SK-N-SH (cell line): Measurements from ENCODE around the gene LEPROT. TPM values are rescaled to one million over a fixed set of nuclear protein-coding genes. Genes with fewer than 3 reads are reported as not detected.

Experiments used
- CTCF ChIA-PET: fragments of 300-600, 350-600 bp; formaldehyde crosslinking; extraction: SDS; loops from one replicate; lab custom pipeline; 2021; lab: Yijun Ruan, JAX
- POLR2A ChIA-PET: fragments of 350-600 bp; sonication (Branson Sonifier 250); formaldehyde crosslinking; extraction: SDS; loops from one replicate; lab custom pipeline; 2020; ENCODE audit warnings: antibody characterized with exemption, inconsistent platforms; lab: Yijun Ruan, JAX
- DNase-seq: peaks from one replicate; pipeline ENCODE4 v3.0.0; 2012
- H2AFZ ChIP-seq: fragments of 200-600 bp; sonication (generic); 2 replicates; pipeline ENCODE4 v1.8.1; 2016; ENCODE audit warnings: antibody characterized with exemption, mild to moderate bottlenecking, low read depth
- H3F3A ChIP-seq: fragments of 200-600 bp; sonication (generic); replicated peaks from 2 replicates; pipeline ENCODE3; 2016; ENCODE audit warnings: antibody characterized with exemption, mild to moderate bottlenecking; ENCODE audit not compliant: insufficient read depth
- H3K27ac ChIP-seq, 2 experiments: fragments of 200-500 bp in 1 of 2; fragments of 200-600 bp in 1 of 2; sonication (Bioruptor generic) in 1 of 2; sonication (generic), shearing (Covaris generic) in 1 of 2; 2 replicates each; pipeline versions ENCODE4 v1.5.1 to v1.6.1; 2014 to 2016; ENCODE audit warnings: low read depth in 2 of 2, inconsistent platforms in 1 of 2, low read length in 1 of 2, mild to moderate bottlenecking in 1 of 2, mixed read lengths in 1 of 2
- H3K27me3 ChIP-seq: fragments of 200-600 bp; sonication (generic), shearing (Covaris generic); 2 replicates; pipeline ENCODE4 v1.6.1; 2016; ENCODE audit warnings: mixed run types; ENCODE audit not compliant: insufficient read depth
- H3K36me3 ChIP-seq, 2 experiments: fragments of 200-500 bp in 1 of 2; fragments of 200-600 bp in 1 of 2; sonication (Bioruptor generic) in 1 of 2; sonication (generic) in 1 of 2; replicated peaks in 1 of 2; 2 replicates each; pipeline versions ENCODE3 to v1.5.1; 2014 to 2016; ENCODE audit warnings: low read length in 1 of 2, mild to moderate bottlenecking in 1 of 2; ENCODE audit not compliant: insufficient read depth in 2 of 2, control insufficient read depth in 1 of 2
- H3K4me1 ChIP-seq, 2 experiments: fragments of 200-500 bp in 1 of 2; fragments of 200-600 bp in 1 of 2; sonication (Bioruptor generic) in 1 of 2; sonication (generic), shearing (Covaris generic) in 1 of 2; 2 replicates each; pipeline versions ENCODE4 v1.5.1 to v1.6.1; 2014 to 2016; ENCODE audit warnings: low read depth in 1 of 2, low read length in 1 of 2, mixed run types in 1 of 2; ENCODE audit not compliant: insufficient read depth in 2 of 2, control insufficient read depth in 1 of 2
- H3K4me2 ChIP-seq: fragments of 200-600 bp; sonication (generic), shearing (Covaris generic); 2 replicates; pipeline ENCODE4 v1.6.1; 2017; ENCODE audit warnings: mixed run types
- H3K4me3 ChIP-seq, 2 experiments: fragments of 200-500 bp in 1 of 2; fragments of 200-600 bp in 1 of 2; sonication (Bioruptor generic) in 1 of 2; sonication (generic), shearing (Covaris generic) in 1 of 2; 2 replicates each; pipeline versions ENCODE4 v1.5.1 to v1.8.1; 2014 to 2016; ENCODE audit warnings: low read depth in 2 of 2, inconsistent platforms in 1 of 2, low read length in 1 of 2, mild to moderate bottlenecking in 1 of 2, mixed read lengths in 1 of 2, moderate library complexity in 1 of 2
- H3K79me2 ChIP-seq: fragments of 200-600 bp; sonication (generic); 2 replicates; pipeline ENCODE4 v1.8.1; 2017; ENCODE audit warnings: mild to moderate bottlenecking; ENCODE audit not compliant: insufficient read depth
- H3K9ac ChIP-seq: fragments of 200-600 bp; sonication (generic); 2 replicates; pipeline ENCODE4 v1.6.1; 2017; ENCODE audit warnings: mixed run types
- H3K9me2 ChIP-seq: fragments of 200-600 bp; sonication (generic); 2 replicates; pipeline ENCODE4 v1.6.1; 2017; ENCODE audit warnings: mixed run types
- H3K9me3 ChIP-seq: fragments of 200-600 bp; sonication (generic); 2 replicates; pipeline ENCODE4 v1.6.1; 2017; ENCODE audit warnings: mixed run types, mild to moderate bottlenecking, moderate library complexity
- H4K20me1 ChIP-seq: fragments of 200-600 bp; sonication (generic); 2 replicates; pipeline ENCODE4 v1.6.1; 2017; ENCODE audit warnings: mild to moderate bottlenecking, mixed run types; ENCODE audit not compliant: insufficient read depth
- ELF1 ChIP-seq: IDR thresholded peaks from 2 replicates; pipeline ENCODE4 v1.4.0; 2012
- FOSL2 ChIP-seq: IDR thresholded peaks from 2 replicates; pipeline ENCODE4 v1.4.0; 2012; ENCODE audit warnings: low read depth, mild to moderate bottlenecking, moderate library complexity, borderline replicate concordance
- FOXM1 ChIP-seq: IDR thresholded peaks from 2 replicates; pipeline ENCODE4 v1.4.0; 2012; ENCODE audit warnings: low read depth, mild to moderate bottlenecking
- GABPA ChIP-seq: IDR thresholded peaks from 2 replicates; pipeline ENCODE4 v1.4.0; 2012; ENCODE audit warnings: low read depth, mild to moderate bottlenecking
- GATA2 ChIP-seq: sonication (generic); formaldehyde crosslinking; IDR thresholded peaks from 2 replicates; pipeline ENCODE4 v1.5.0; 2020; ENCODE audit warnings: mild to moderate bottlenecking, missing genetic modification reagents
- JUND ChIP-seq: IDR thresholded peaks from 2 replicates; pipeline ENCODE4 v1.4.0; 2012
- MAX ChIP-seq: IDR thresholded peaks from 2 replicates; pipeline ENCODE4 v1.4.0; 2012; ENCODE audit warnings: low read depth
- NFIC ChIP-seq: IDR thresholded peaks from 2 replicates; pipeline ENCODE4 v1.4.0; 2012; ENCODE audit warnings: borderline replicate concordance
- TCF12 ChIP-seq: IDR thresholded peaks from 2 replicates; pipeline ENCODE4 v1.4.0; 2012
- TEAD4 ChIP-seq: IDR thresholded peaks from 2 replicates; pipeline ENCODE4 v1.4.0; 2012; ENCODE audit warnings: mild to moderate bottlenecking, borderline replicate concordance; ENCODE audit not compliant: insufficient read depth
- USF2 ChIP-seq: fragments of 150-350 bp; IDR thresholded peaks from 2 replicates; pipeline ENCODE4 v1.6.1; 2017; ENCODE audit warnings: antibody characterized with exemption, low read length, low read depth, borderline replicate concordance
- YY1 ChIP-seq: IDR thresholded peaks from 2 replicates; pipeline ENCODE4 v1.4.0; 2012; ENCODE audit warnings: low read depth, mild to moderate bottlenecking
- ZBTB33 ChIP-seq: IDR thresholded peaks from 2 replicates; pipeline ENCODE4 v1.4.0; 2012; ENCODE audit warnings: low read depth, borderline replicate concordance
- WGBS: methylation state at CpG from one replicate; pipeline ENCODE4 v1.1.6; 2017; ENCODE audit warnings: low lambda C conversion rate; 5-methylcytosine and 5-hydroxymethylcytosine counted together
- polyA plus RNA-seq, 3 experiments: library from polyadenylated mRNA; depleted of rRNA; stranded (reverse); fragments of >200 nt; gene quantifications; 2 replicates each; pipeline ENCODE4 v1.2.3, GENCODE V29; 2012
- TF ChIP-seq, protein P1 (sequence below): IDR thresholded peaks from 2 replicates; pipeline ENCODE4 v1.6.1; 2012; ENCODE audit warnings: mild to moderate bottlenecking, low read depth, low read length, moderate library complexity
- TF ChIP-seq, protein P2 (sequence below): fragments of 150-350 bp; IDR thresholded peaks from 2 replicates; pipeline ENCODE4 v1.6.1; 2016; ENCODE audit warnings: mild to moderate bottlenecking, low read depth, low read length

The LEPROT gene
- polyA plus RNA-seq, 1 of the 3 experiments (the other 2 are of a cell fraction), result 38.9 TPM

DNA sequence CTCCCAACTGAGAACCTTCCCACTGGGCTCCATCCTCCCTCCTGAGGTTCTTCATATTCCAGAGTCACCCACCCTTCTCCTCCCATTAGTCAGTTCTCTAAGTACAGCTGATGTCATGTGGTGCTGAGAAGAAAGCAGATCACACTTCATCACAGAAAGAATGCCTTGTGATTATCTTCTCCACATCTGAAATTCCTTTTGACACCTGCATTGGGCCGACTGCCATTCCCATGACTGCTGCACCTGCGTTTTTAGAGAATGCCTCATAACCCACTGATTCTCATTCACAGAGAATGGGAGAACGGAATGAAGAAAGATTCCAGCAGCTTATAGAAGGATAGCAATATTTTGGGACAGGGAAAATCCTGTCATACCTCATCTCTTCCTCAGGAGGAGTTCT lies 14.3 kb downstream of the LEPROT start:
- H3K27ac ChIP-seq, result no peak overlapping the region
- ChIA-PET CTCF (interaction anchor here (1.6 to 13.6 kb wide), 2 partner anchors 199 to 251 kb away, joined by 4 to 175 read pairs; no protein-coding TSS in a partner anchor), POLR2A (no interaction called here)
- H3K4me1 ChIP-seq, result peaks cover 3 to 10% of the 10 kb centered on the region in 2 experiments
- H2AFZ ChIP-seq, result no peak overlapping the region
- H4K20me1 ChIP-seq, result peaks cover 10% of the 10 kb centered on the region; the same call in 1 of the 2 replicates
- WGBS, result 87% methylated on average over 3 of the region's 3 CpGs
- H3K9ac ChIP-seq, result no peak overlapping the region
- no peak overlapping the region for H3K4me3 ChIP-seq
- peaks cover 42 to 48% of the 10 kb centered on the region in 2 experiments for H3K36me3 ChIP-seq
- DNase-seq, result no peak
- H3K9me2 ChIP-seq, result no peaks in the 10 kb centered on the region
- no peaks in the 10 kb centered on the region for H3K9me3 ChIP-seq
- H3K79me2 ChIP-seq, result peaks cover 8% of the 10 kb centered on the region; the same call in 1 of the 2 replicates
- TF ChIP-seq MAX, result no peak
- no peak for TF ChIP-seq FOSL2
- no peak for TF ChIP-seq YY1
- TF ChIP-seq USF2, result no peak
- H3K27me3 ChIP-seq, result no peaks in the 10 kb centered on the region
- H3K4me2 ChIP-seq, result no peak overlapping the region
- H3F3A ChIP-seq, result peaks cover 7% of the 10 kb centered on the region

GRCh38 chr1:65435987-65436386 lies 15.5 kb downstream of the LEPROT start:
- 97% methylated on average over 2 of the region's 2 CpGs for WGBS
- no peak for TF ChIP-seq USF2
- TF ChIP-seq TCF12, result peak; percentile 42; the same call in 1 of the 2 replicates
- no peak for TF ChIP-seq FOXM1
- TF ChIP-seq NFIC, result 0 out of 2 replicates have a peak, but pooled peaks have one; percentile 24
- TF ChIP-seq, protein P1, sequence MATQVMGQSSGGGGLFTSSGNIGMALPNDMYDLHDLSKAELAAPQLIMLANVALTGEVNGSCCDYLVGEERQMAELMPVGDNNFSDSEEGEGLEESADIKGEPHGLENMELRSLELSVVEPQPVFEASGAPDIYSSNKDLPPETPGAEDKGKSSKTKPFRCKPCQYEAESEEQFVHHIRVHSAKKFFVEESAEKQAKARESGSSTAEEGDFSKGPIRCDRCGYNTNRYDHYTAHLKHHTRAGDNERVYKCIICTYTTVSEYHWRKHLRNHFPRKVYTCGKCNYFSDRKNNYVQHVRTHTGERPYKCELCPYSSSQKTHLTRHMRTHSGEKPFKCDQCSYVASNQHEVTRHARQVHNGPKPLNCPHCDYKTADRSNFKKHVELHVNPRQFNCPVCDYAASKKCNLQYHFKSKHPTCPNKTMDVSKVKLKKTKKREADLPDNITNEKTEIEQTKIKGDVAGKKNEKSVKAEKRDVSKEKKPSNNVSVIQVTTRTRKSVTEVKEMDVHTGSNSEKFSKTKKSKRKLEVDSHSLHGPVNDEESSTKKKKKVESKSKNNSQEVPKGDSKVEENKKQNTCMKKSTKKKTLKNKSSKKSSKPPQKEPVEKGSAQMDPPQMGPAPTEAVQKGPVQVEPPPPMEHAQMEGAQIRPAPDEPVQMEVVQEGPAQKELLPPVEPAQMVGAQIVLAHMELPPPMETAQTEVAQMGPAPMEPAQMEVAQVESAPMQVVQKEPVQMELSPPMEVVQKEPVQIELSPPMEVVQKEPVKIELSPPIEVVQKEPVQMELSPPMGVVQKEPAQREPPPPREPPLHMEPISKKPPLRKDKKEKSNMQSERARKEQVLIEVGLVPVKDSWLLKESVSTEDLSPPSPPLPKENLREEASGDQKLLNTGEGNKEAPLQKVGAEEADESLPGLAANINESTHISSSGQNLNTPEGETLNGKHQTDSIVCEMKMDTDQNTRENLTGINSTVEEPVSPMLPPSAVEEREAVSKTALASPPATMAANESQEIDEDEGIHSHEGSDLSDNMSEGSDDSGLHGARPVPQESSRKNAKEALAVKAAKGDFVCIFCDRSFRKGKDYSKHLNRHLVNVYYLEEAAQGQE, result no peak
- no peak for TF ChIP-seq ELF1
- TF ChIP-seq TEAD4, result no peak
- TF ChIP-seq ZBTB33, result no peak
- TF ChIP-seq GABPA, result no peak
- no peak for TF ChIP-seq GATA2 (CRISPR knock-in tag)
- TF ChIP-seq, protein P2, sequence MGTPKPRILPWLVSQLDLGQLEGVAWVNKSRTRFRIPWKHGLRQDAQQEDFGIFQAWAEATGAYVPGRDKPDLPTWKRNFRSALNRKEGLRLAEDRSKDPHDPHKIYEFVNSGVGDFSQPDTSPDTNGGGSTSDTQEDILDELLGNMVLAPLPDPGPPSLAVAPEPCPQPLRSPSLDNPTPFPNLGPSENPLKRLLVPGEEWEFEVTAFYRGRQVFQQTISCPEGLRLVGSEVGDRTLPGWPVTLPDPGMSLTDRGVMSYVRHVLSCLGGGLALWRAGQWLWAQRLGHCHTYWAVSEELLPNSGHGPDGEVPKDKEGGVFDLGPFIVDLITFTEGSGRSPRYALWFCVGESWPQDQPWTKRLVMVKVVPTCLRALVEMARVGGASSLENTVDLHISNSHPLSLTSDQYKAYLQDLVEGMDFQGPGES, result no peak
- no peak for TF ChIP-seq MAX
- TF ChIP-seq JUND, result no peak

More at GRCh38 chr1:65435987-65436386, 15.5 kb downstream of the LEPROT start:
- no peak overlapping the region for H3K9ac ChIP-seq
- peaks cover 8% of the 10 kb centered on the region; the same call in 1 of the 2 replicates for H3K79me2 ChIP-seq
- peak overlapping the region in 1 of 2 experiments; percentile 55; a peak in 1 of 4 replicates for H3K27ac ChIP-seq
- DNase-seq, result no peak
- H3K9me2 ChIP-seq, result no peaks in the 10 kb centered on the region
- POLR2A ChIA-PET, result no interaction called here
- H3K4me2 ChIP-seq, result no peak overlapping the region
- CTCF ChIA-PET, result interaction anchor here (1.6 to 13.6 kb wide), 2 partner anchors 200 to 250 kb away, joined by 4 to 175 read pairs; no protein-coding TSS in a partner anchor
- no peaks in the 10 kb centered on the region for H3K9me3 ChIP-seq
- peaks cover 8% of the 10 kb centered on the region; the same call in 1 of the 2 replicates for H4K20me1 ChIP-seq
- H3K36me3 ChIP-seq, result peaks cover 36 to 37% of the 10 kb centered on the region in 2 experiments
- peaks cover 7% of the 10 kb centered on the region for H3F3A ChIP-seq
- H3K27me3 ChIP-seq, result no peaks in the 10 kb centered on the region
- no peak overlapping the region for H3K4me3 ChIP-seq
- H2AFZ ChIP-seq, result no peak overlapping the region
- H3K4me1 ChIP-seq, result peaks cover 0 to 3% of the 10 kb centered on the region in 2 experiments; a peak in 2 of 4 replicates
